ENCODE measurements around the gene TMEM163. TPM values are rescaled to one million over a fixed set of nuclear protein-coding genes. Genes with fewer than 3 reads are reported as not detected.
"Not testable (repeated sequence)": the region's sequence is repeated elsewhere in the genome, so short reads cannot be mapped to it uniquely, and the experiment has no call there.

TMEM163 gene
- total RNA-seq, 1 donor from 2014 or later, result 0.34 TPM

DNA sequence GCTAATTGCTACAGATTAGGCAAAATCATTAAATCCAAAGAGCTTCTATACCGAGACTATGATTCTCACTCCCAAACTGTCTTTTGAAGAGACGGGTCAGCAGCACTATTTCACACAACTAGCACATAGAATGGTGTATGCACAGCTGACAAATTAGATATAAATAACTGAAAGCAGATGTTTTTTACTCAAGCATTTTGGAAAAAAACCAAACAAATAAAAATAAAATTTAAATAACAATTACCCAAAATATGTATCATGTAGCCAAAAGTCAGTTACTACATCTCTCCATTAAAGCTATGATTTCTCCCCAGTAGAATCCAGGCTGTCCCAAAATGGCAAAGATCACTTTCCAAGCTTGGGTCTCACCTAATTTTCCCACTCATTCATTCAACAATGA, 107.9 kb downstream of the TMEM163 start:
- no peak for DNase-seq

- no peak for DNase-seq
Measured at GRCh38 chr2:134609924-134610513, 108.8 kb downstream of the TMEM163 start.

GRCh38 chr2:134603966-134604365, 114.8 kb downstream of the TMEM163 start:
- DNase-seq, result no peak

DNA sequence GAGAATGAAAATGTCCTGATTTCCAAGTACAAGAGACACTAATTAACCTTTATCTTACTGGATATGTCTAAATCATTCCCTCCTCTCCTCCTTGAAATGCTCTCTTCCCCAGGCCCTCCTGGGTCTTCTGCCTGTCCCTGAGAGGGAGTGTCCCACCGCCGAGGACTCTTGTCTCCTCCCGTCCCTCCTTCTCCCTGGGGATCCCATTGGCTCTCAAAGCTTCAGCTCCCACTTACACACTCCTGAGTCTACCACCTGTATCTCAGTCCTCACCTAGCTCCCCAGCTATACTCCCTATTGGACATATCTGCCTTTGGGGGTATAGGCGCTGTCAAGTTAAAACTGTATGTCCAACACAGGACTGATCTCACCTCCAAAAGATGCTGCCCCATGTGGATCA, 116.1 kb downstream of the TMEM163 start:
- DNase-seq, result no peak

- no peak for DNase-seq
Measured at GRCh38 chr2:134601264-134601663, 117.5 kb downstream of the TMEM163 start.

- no peak for DNase-seq
Measured at GRCh38 chr2:134600208-134600607, 118.6 kb downstream of the TMEM163 start.

- DNase-seq, result no peak
Measured at GRCh38 chr2:134599236-134599635, 119.6 kb downstream of the TMEM163 start.

- DNase-seq, result no peak
Measured at GRCh38 chr2:134594399-134594798, 124.4 kb downstream of the TMEM163 start.

DNA sequence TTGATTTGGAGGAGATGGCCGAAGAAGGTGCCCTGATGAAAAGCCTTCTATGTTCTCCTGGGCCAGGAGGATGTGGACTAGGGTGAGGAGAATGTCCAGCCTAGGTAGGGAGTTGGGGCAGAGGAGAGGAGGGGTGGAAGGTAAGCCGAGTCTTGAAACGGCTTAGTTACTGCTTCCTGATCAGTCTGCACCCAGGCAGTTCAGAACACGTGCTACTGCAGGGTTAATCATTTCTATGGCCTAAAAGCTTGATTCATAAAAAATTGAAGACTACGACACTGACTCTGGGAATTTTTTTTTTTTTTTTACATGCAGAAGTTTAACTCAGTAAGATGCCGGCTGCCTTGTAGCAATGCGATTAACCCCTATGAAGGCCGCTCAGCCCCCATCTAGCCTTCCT, 125.3 kb downstream of the TMEM163 start:
- no peak for DNase-seq

- no peak for DNase-seq
Measured at GRCh38 chr2:134592377-134592776, 126.4 kb downstream of the TMEM163 start.

DNA sequence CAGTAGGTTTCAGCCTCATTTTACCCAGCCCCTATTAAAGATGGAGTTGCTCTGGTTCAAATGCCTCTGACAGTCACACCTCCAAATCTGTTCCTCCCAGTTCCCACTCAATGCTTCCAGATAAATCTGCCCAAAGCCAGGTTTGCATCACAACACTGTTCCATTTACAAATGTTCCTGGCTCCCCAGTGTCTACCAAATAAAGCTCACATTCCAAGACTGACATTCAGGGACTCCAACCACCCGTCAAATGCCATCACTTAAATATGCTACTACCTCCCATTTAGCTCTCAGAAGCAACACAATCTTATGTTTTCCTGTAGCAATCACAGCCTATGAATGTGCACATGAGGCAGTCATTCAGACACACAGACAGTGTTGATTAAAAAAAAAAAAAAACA, 127.3 kb downstream of the TMEM163 start:
- DNase-seq, result no peak

GRCh38 chr2:134590679-134591078, 128.1 kb downstream of the TMEM163 start:
- DNase-seq, result no peak

GRCh38 chr2:134589171-134590083, 129.4 kb downstream of the TMEM163 start:
- not testable (repeated sequence) for DNase-seq

- no peak for DNase-seq
Measured at GRCh38 chr2:134588556-134588955, 130.2 kb downstream of the TMEM163 start.

DNA sequence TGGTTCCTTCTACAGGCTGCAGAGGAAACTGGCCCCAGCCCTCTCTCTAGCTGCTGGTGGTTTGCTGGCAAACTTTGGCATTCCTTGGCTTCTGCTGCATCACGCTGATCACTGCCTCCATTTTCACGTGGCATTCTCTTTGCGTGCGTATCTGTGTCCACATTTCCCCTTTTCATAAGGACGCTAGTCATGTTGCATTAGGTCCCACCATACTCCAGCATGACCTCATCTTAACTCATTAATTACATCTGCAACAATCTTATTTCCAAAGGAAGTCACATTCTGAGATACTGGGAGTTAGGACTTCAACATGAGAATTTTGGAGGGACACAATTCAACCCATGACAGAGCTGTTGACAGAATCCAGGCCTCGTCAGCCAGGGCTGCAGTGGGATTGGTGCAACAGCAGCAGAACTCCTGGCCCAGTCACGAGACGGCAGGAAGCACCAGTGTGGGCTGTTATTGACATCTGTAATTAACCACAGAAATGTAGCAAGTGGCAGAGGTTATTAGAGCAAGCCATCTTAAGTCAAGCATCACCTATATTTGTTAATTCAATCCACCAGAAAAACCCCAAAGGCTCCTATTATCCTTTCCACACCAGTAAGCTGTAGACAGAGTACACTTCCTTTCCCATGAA, 132.4 kb downstream of the TMEM163 start:
- no peak for DNase-seq

DNA sequence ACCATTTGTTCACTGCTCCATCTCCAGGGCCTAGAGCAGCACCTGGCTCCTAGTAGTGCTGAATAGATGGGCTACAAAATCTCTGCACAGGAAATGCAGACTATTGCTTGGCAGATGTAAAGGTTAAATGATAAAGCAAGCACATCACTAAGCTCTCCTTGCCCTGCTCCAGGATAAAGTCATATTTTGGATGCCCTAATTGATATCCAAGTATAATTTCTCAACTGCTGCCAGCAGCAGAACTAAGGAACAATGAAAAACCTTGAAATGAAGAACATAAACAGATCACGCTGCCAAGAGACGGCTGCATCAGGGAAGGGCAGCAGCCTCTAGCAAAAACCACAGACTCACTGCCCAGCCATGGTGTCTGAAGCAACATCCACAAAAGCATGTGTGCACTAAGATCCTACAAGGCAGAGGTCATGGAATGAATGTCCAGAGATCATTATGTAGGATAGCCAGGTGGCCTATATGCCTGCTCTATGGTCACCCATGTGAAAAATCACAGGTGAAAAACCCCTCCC, 134.7 kb downstream of the TMEM163 start:
- DNase-seq, result no peak

DNA sequence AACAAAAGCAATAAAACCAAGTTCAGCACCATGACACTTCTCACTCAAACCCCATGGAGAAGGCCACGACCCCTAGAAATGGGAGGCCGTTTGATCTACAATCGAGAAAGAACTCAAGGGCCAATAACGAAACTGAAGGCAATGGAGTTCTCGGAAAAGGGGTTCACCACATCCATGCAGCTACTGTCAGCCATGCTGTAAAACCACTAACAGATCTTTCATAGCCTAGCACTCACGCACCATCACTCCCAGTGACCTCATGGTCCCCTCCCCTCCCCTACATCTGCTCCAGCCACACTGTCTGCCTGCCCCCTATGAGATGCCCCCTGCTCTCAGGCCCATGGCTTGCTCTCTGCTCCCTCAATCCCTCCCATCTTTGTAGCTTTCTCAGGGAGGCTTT, 135.3 kb downstream of the TMEM163 start:
- DNase-seq, result no peak

DNA sequence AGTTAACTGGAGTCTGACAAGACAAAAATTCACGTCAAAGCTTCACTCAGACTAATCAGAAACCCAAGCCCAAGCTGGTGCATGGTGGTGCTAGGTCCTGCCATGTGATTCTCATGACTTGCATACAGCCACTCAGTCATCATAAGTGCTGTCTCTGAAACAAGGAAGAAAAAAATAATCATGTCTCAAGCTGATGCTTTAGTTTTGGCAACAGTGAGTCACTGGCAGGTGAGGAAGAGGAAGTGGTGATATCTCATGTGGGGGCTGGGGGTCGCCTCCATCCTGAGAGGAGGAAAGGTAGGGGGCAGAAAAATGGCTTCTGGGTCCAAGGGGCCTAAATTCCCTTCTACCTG, 136.3 kb downstream of the TMEM163 start:
- no peak for DNase-seq

GRCh38 chr2:134581877-134582546, 136.8 kb downstream of the TMEM163 start:
- no peak for DNase-seq

DNA sequence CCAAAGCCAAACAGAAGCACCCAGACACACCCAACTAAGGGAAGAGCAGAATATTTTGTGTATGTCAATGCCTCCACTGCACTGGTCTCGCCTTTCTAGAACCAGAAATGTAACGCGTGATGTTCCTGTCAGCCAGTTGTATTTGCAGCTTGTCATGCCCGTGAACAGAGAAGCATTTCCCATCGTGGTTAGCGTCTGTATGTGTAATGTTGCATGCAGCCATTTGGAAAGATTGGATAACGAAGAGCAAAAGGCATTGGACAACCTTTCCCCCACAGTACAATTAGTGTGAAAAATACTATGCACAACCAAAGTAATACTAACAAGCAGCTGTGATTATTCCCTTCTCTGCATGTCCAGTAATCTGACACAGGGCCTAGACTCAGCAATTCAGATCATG, 140.5 kb downstream of the TMEM163 start:
- no peak for DNase-seq

DNA sequence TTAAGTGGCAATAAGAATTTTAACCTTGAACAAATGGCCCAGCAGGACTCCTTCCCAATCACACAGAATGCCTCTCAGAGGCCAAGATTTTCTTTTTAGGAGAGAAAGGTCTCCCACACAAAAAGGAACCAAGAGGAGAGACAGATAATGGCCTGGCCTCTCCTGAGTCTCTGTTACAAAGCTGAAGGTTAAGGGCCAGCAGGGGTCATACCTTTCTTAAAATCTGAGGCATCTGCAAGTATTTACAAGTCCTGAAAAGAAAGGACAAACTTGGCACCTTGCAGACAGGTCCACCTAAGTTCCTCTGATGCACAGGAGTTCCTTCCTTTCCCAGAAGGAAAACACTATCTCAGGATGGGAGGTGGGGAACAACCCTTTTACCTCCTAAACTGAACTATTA, 142.3 kb downstream of the TMEM163 start:
- DNase-seq, result no peak

- DNase-seq, result no peak
Measured at GRCh38 chr2:134575888-134576287, 142.9 kb downstream of the TMEM163 start.

Measured in dermis blood vessel endothelial cell (primary cell).